MM.1S (cell line): Measurements from ENCODE around the gene NEFH.

Source experiments
- DNase-seq: peaks from one replicate; pipeline ENCODE4 v3.0.0-alpha.2; 2015
- H2AFZ ChIP-seq: fragments of 300-600 bp; sonication (generic); 2 replicates; pipeline ENCODE4 v1.6.0; 2016; ENCODE audit warnings: antibody characterized with exemption, low read length
- H3F3A ChIP-seq: fragments of 300-600 bp; sonication (generic); 2 replicates; pipeline ENCODE4 v1.6.1; 2016; ENCODE audit warnings: mild to moderate bottlenecking, antibody characterized with exemption, low read length, moderate library complexity, mixed read lengths; ENCODE audit not compliant: insufficient read depth
- H3K27ac ChIP-seq: fragments of 300-600 bp; sonication (generic); 2 replicates; pipeline ENCODE4 v1.5.1; 2016; ENCODE audit warnings: mild to moderate bottlenecking, low read length
- H3K27me3 ChIP-seq: fragments of 300-600 bp; sonication (generic); replicated peaks from 2 replicates; pipeline ENCODE4 v1.6.0; 2016; ENCODE audit warnings: low read length; ENCODE audit not compliant: insufficient read depth
- H3K36me3 ChIP-seq: fragments of 300-600 bp; sonication (generic); replicated peaks from 2 replicates; pipeline ENCODE4 v1.6.1; 2016; ENCODE audit warnings: mild to moderate bottlenecking, low read length, mixed read lengths; ENCODE audit not compliant: insufficient read depth
- H3K4me1 ChIP-seq: fragments of 300-600 bp; sonication (generic); 2 replicates; pipeline ENCODE4 v1.6.1; 2016; ENCODE audit warnings: low read length, mixed read lengths
- H3K4me2 ChIP-seq: fragments of 300-600 bp; sonication (generic); 2 replicates; pipeline ENCODE4 v1.6.0; 2016; ENCODE audit warnings: low read depth, low read length
- H3K4me3 ChIP-seq: fragments of 300-600 bp; sonication (generic); 2 replicates; pipeline ENCODE4 v1.5.1; 2016; ENCODE audit warnings: low read length, mixed read lengths
- H3K79me2 ChIP-seq: fragments of 300-600 bp; sonication (generic); 2 replicates; pipeline ENCODE4 v1.6.1; 2016; ENCODE audit warnings: mixed run types, low read length, mixed read lengths
- H3K9ac ChIP-seq: fragments of 300-600 bp; sonication (generic); 2 replicates; pipeline ENCODE4 v1.6.1; 2016; ENCODE audit warnings: low read length, mixed read lengths
- H3K9me2 ChIP-seq: fragments of 300-600 bp; sonication (generic); replicated peaks from 2 replicates; pipeline ENCODE4 v1.6.1; 2016; ENCODE audit warnings: mild to moderate bottlenecking, low read length, mixed read lengths; ENCODE audit not compliant: insufficient read depth
- H3K9me3 ChIP-seq: fragments of 300-600 bp; sonication (generic); replicated peaks from 2 replicates; pipeline ENCODE4 v1.6.1; 2016; ENCODE audit warnings: mild to moderate bottlenecking, low read length, mixed read lengths; ENCODE audit not compliant: insufficient read depth
- H4K20me1 ChIP-seq: fragments of 300-600 bp; sonication (generic); 2 replicates; pipeline ENCODE4 v1.6.1; 2016; ENCODE audit warnings: mild to moderate bottlenecking, low read length, moderate library complexity, mixed read lengths; ENCODE audit not compliant: insufficient read depth
- CTCF ChIP-seq: fragments of 300-600 bp; sonication (generic); IDR thresholded peaks from 2 replicates; pipeline ENCODE4 v1.5.1; 2016; ENCODE audit warnings: antibody characterized with exemption, low read length, mixed read lengths
- EZH2 ChIP-seq: fragments of 300-600 bp; sonication (generic); optimal IDR thresholded peaks from 2 replicates; pipeline ENCODE3; 2017; ENCODE audit warnings: low read depth, mild to moderate bottlenecking, antibody characterized with exemption, low read length, mixed read lengths
- EZH2phosphoT487 ChIP-seq: fragments of 300-600 bp; sonication (generic); IDR thresholded peaks from 2 replicates; pipeline ENCODE4 v1.6.1; 2018; ENCODE audit warnings: antibody characterized with exemption, low read length

NEFH gene

GRCh38 chr22:29539105-29539504, 59.1 kb downstream of the NEFH start:
- Histone ChIP-seq H3K79me2 (no peaks in the 10 kb centered on the region), H4K20me1 (no peaks in the 10 kb centered on the region), H2AFZ (no peak overlapping the region), H3K27ac (no peak overlapping the region), H3K4me1 (no peaks in the 10 kb centered on the region), H3K9me3 (no peaks in the 10 kb centered on the region), H3F3A (no peaks in the 10 kb centered on the region), H3K4me2 (no peak overlapping the region), H3K27me3 (no peaks in the 10 kb centered on the region), H3K9me2 (no peaks in the 10 kb centered on the region), H3K36me3 (no peaks in the 10 kb centered on the region; the same call in 1 of the 2 replicates), H3K9ac (no peak overlapping the region), H3K4me3 (no peak overlapping the region)
- no peak for DNase-seq
- TF ChIP-seq EZH2phosphoT487 (no peak), EZH2 (no peak), CTCF (no peak)
